KMS-11 (cell line): ENCODE results near the gene LRRN4.

Experiments used
- H2AFZ ChIP-seq: fragments of 200-600 bp; sonication (generic); 2 replicates; pipeline ENCODE4 v1.6.1; 2016; ENCODE audit warnings: antibody characterized with exemption, mixed run types, low read depth
- H3K27ac ChIP-seq: fragments of 200-600 bp; sonication (generic); 2 replicates; pipeline ENCODE4 v1.6.1; 2016; ENCODE audit warnings: mild to moderate bottlenecking, mixed run types
- H3K27me3 ChIP-seq: fragments of 200-600 bp; sonication (generic); 2 replicates; pipeline ENCODE4 v1.6.1; 2017; ENCODE audit warnings: mild to moderate bottlenecking, low read depth, mixed run types, moderate library complexity; ENCODE audit not compliant: insufficient read depth
- H3K36me3 ChIP-seq: fragments of 200-600 bp; sonication (generic); 2 replicates; pipeline ENCODE4 v1.6.1; 2017; ENCODE audit warnings: mild to moderate bottlenecking, mixed run types; ENCODE audit not compliant: insufficient read depth
- H3K4me1 ChIP-seq: fragments of 200-600 bp; sonication (generic); 2 replicates; pipeline ENCODE4 v1.6.1; 2016; ENCODE audit warnings: mild to moderate bottlenecking, low read depth, mixed run types; ENCODE audit not compliant: poor library complexity, severe bottlenecking
- H3K4me2 ChIP-seq: fragments of 200-600 bp; sonication (generic); 2 replicates; pipeline ENCODE4 v1.7.0; 2016; ENCODE audit warnings: mild to moderate bottlenecking, mixed run types
- H3K4me3 ChIP-seq: fragments of 200-600 bp; sonication (generic); IDR thresholded peaks from 2 replicates; pipeline ENCODE4 v1.6.1; 2017; ENCODE audit warnings: low read depth, low read length, mixed read lengths; ENCODE audit not compliant: insufficient read depth
- H3K79me2 ChIP-seq: fragments of 200-600 bp; sonication (generic); 2 replicates; pipeline ENCODE4 v1.6.1; 2016; ENCODE audit warnings: low read depth, mixed run types; ENCODE audit not compliant: insufficient read depth
- H3K9ac ChIP-seq: fragments of 200-600 bp; sonication (generic); 2 replicates; pipeline ENCODE4 v1.6.1; 2016; ENCODE audit warnings: mild to moderate bottlenecking, mixed run types
- H4K20me1 ChIP-seq: fragments of 200-600 bp; sonication (generic); 2 replicates; pipeline ENCODE4 v1.6.1; 2016; ENCODE audit warnings: mild to moderate bottlenecking, mixed run types; ENCODE audit not compliant: insufficient read depth
- CTCF ChIP-seq: fragments of 200-600 bp; sonication (generic); conservative IDR thresholded peaks from 2 replicates; pipeline ENCODE4 v1.6.1; 2017; ENCODE audit warnings: low read depth, mild to moderate bottlenecking, antibody characterized with exemption, low read length, moderate library complexity, mixed read lengths

LRRN4 gene

DNA sequence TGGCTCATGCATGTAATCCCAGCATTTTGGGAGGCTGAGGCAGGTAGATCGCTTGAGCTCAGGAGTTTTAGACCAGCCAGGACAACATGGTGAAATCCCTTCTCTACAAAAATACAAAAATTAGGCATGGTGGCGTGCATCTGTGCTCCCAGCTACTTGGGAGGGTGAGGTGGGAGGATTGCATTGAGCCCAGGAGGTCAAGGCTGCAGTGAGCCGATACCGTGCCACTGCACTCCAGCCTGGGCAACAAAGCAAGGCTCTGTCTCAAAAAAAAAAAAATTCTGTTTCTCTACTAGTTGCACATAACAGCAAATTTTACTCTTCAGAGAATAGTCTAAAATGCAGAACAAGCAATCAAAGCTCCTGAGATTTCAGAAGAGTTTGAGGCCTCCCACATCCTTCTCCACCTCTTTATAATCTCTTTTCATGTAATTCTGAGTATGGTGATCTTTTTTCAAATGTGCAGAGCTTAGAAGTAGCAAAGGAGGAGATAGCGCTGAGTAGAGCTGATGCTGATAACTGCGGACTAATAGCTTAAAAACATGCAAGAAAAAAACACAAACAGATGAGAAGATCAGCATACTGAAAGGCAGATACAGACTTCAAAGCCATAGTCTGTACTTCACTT, 23.3 kb downstream of the LRRN4 start:
- no peak overlapping the region for H3K4me3 ChIP-seq
- no peak overlapping the region for H2AFZ ChIP-seq
- no peaks in the 10 kb centered on the region for H4K20me1 ChIP-seq
- TF ChIP-seq CTCF, result no peak
- no peaks in the 10 kb centered on the region for H3K79me2 ChIP-seq
- no peak overlapping the region for H3K9ac ChIP-seq
- H3K36me3 ChIP-seq, result no peaks in the 10 kb centered on the region; the same call in 1 of the 2 replicates
- no peaks in the 10 kb centered on the region for H3K27me3 ChIP-seq
- peaks cover 25% of the 10 kb centered on the region for H3K4me1 ChIP-seq
- no peak overlapping the region for H3K4me2 ChIP-seq
- no peak overlapping the region for H3K27ac ChIP-seq

- H2AFZ ChIP-seq, result no peak overlapping the region
- H3K36me3 ChIP-seq, result no peaks in the 10 kb centered on the region; the same call in 1 of the 2 replicates
- H3K4me2 ChIP-seq, result no peak overlapping the region
- no peak for TF ChIP-seq CTCF
- H4K20me1 ChIP-seq, result no peaks in the 10 kb centered on the region
- H3K79me2 ChIP-seq, result no peaks in the 10 kb centered on the region
- H3K4me1 ChIP-seq, result peaks cover 23% of the 10 kb centered on the region
- H3K4me3 ChIP-seq, result no peak overlapping the region
- no peak overlapping the region for H3K9ac ChIP-seq
- no peak overlapping the region for H3K27ac ChIP-seq
- no peaks in the 10 kb centered on the region for H3K27me3 ChIP-seq
Measured at GRCh38 chr20:6029538-6029937, 24.3 kb downstream of the LRRN4 start.

- Histone ChIP-seq H3K4me1 (peaks cover 16% of the 10 kb centered on the region), H3K9ac (no peak overlapping the region), H3K27ac (no peak overlapping the region), H3K79me2 (no peaks in the 10 kb centered on the region), H3K27me3 (no peaks in the 10 kb centered on the region), H3K36me3 (peaks cover 3% of the 10 kb centered on the region; the same call in 1 of the 2 replicates), H3K4me2 (no peak overlapping the region), H4K20me1 (no peaks in the 10 kb centered on the region), H3K4me3 (no peak overlapping the region), H2AFZ (no peak overlapping the region)
- TF ChIP-seq CTCF, result no peak
Measured at GRCh38 chr20:6028818-6029217, 25.0 kb downstream of the LRRN4 start.

GRCh38 chr20:6026051-6026450, 27.8 kb downstream of the LRRN4 start:
- TF ChIP-seq CTCF, result no peak

More at GRCh38 chr20:6026051-6026450, 27.8 kb downstream of the LRRN4 start:
- H4K20me1 ChIP-seq, result no peaks in the 10 kb centered on the region
- 0 out of 2 replicates have a peak, but pooled peaks cover 4% of the 10 kb centered on the region for H3K79me2 ChIP-seq
- H3K36me3 ChIP-seq, result peaks cover 11% of the 10 kb centered on the region; the same call in 1 of the 2 replicates
- no peaks in the 10 kb centered on the region for H3K27me3 ChIP-seq
- no peak overlapping the region for H3K4me3 ChIP-seq
- no peak overlapping the region for H3K4me2 ChIP-seq
- H3K4me1 ChIP-seq, result peaks cover 17% of the 10 kb centered on the region
- no peak overlapping the region for H3K9ac ChIP-seq
- H3K27ac ChIP-seq, result no peak overlapping the region
- H2AFZ ChIP-seq, result no peak overlapping the region
